ENCODE data around the gene OSBPL10. TPM values are rescaled to one million over a fixed set of nuclear protein-coding genes. Genes with fewer than 3 reads are reported as not detected.

Gene OSBPL10
- total and polyA plus RNA-seq, 5 experiments from 2014 or later, result 0.03 to 11.2 (median 0.08) TPM

- Mint-ChIP-seq H3K27me3 (no peaks in the 10 kb centered on the region), H3K36me3 (peaks cover 0 to 2% (median 2%) of the 10 kb centered on the region in 3 donors), H3K4me3 (no peak overlapping the region), H3K9me3 (peaks cover 0 to 5% (median 0%) of the 10 kb centered on the region in 9 donors), H3K4me1 (peaks cover 0 to 6% (median 0%) of the 10 kb centered on the region in 4 donors), H3K27ac (peak overlapping the region in 1 of 10 donors; percentile 49)
- ATAC-seq, result no peak
- no peak for DNase-seq
- POLR2A ChIA-PET, result no interaction called here
These were observed 139.5 kb downstream of the OSBPL10 start for GRCh38 chr3:31841515-31841914.

- peaks cover 0 to 4% (median 0%) of the 10 kb centered on the region in 4 donors for H3K4me1 Mint-ChIP-seq
- no peak for DNase-seq
- peaks cover 0 to 5% (median 0%) of the 10 kb centered on the region in 9 donors for H3K9me3 Mint-ChIP-seq
- POLR2A ChIA-PET, result no interaction called here
- no peak overlapping the region for H3K4me3 Mint-ChIP-seq
- H3K27ac Mint-ChIP-seq, result no peak overlapping the region
- peaks cover 0 to 2% (median 2%) of the 10 kb centered on the region in 3 donors for H3K36me3 Mint-ChIP-seq
- no peaks in the 10 kb centered on the region for H3K27me3 Mint-ChIP-seq
- ATAC-seq, result no peak
These were observed 140.8 kb downstream of the OSBPL10 start for GRCh38 chr3:31840252-31840651.

- H3K36me3 Mint-ChIP-seq, result peaks cover 0 to 2% (median 2%) of the 10 kb centered on the region in 3 donors
- H3K4me3 Mint-ChIP-seq, result no peak overlapping the region
- H3K9me3 Mint-ChIP-seq, result peaks cover 0 to 5% (median 0%) of the 10 kb centered on the region in 9 donors
These were observed 141.7 kb downstream of the OSBPL10 start for GRCh38 chr3:31839144-31839917.

GRCh38 chr3:31836131-31837075 is 144.7 kb downstream of the OSBPL10 start:
- H3K36me3 Mint-ChIP-seq, result peaks cover 0 to 2% (median 2%) of the 10 kb centered on the region in 3 donors
- POLR2A ChIA-PET, result no interaction called here
- ATAC-seq (no peak), DNase-seq (no peak)
- no peak overlapping the region for H3K4me3 Mint-ChIP-seq
- no peak overlapping the region for H3K27ac Mint-ChIP-seq
- H3K27me3 Mint-ChIP-seq, result no peaks in the 10 kb centered on the region
- peaks cover 0 to 5% (median 1%) of the 10 kb centered on the region in 4 donors for H3K4me1 Mint-ChIP-seq
- H3K9me3 Mint-ChIP-seq, result peaks cover 0 to 5% (median 0%) of the 10 kb centered on the region in 9 donors

More at GRCh38 chr3:31839144-31839917, 141.7 kb downstream of the OSBPL10 start:
- no peak overlapping the region for H3K27ac Mint-ChIP-seq
- H3K4me1 Mint-ChIP-seq, result peaks cover 0 to 4% (median 0%) of the 10 kb centered on the region in 4 donors
- DNase-seq (no peak), ATAC-seq (no peak)
- H3K27me3 Mint-ChIP-seq, result no peaks in the 10 kb centered on the region
- POLR2A ChIA-PET, result no interaction called here

GRCh38 chr3:31833391-31834190 is 147.5 kb downstream of the OSBPL10 start:
- Mint-ChIP-seq H3K27me3 (peaks cover 0 to 2% (median 0%) of the 10 kb centered on the region in 5 donors), H3K36me3 (peaks cover 0 to 2% (median 0%) of the 10 kb centered on the region in 3 donors), H3K4me3 (no peak overlapping the region), H3K4me1 (peaks cover 0 to 23% (median 9%) of the 10 kb centered on the region in 4 donors), H3K9me3 (no peaks in the 10 kb centered on the region), H3K27ac (no peak overlapping the region)
- ATAC-seq, result no peak
- POLR2A ChIA-PET, result no interaction called here
- no peak for DNase-seq

- no peak for ATAC-seq
- Mint-ChIP-seq H3K36me3 (peaks cover 0 to 2% (median 0%) of the 10 kb centered on the region in 3 donors), H3K27me3 (peaks cover 0 to 2% (median 0%) of the 10 kb centered on the region in 5 donors), H3K27ac (no peak overlapping the region), H3K4me1 (peaks cover 0 to 25% (median 9%) of the 10 kb centered on the region in 4 donors), H3K9me3 (no peaks in the 10 kb centered on the region), H3K4me3 (no peak overlapping the region)
- POLR2A ChIA-PET, result no interaction called here
- no peak for DNase-seq
These were observed 148.5 kb downstream of the OSBPL10 start for GRCh38 chr3:31832551-31832950.

GRCh38 chr3:31831591-31831990 is 149.5 kb downstream of the OSBPL10 start:
- DNase-seq (no peak), ATAC-seq (no peak)
- Mint-ChIP-seq H3K36me3 (peaks cover 0 to under 1% (median 0%) of the 10 kb centered on the region in 3 donors), H3K27ac (peak overlapping the region in 1 of 10 donors; percentile 14), H3K27me3 (peaks cover 0 to 5% (median 0%) of the 10 kb centered on the region in 5 donors), H3K4me1 (peaks cover 0 to 25% (median 8%) of the 10 kb centered on the region in 4 donors), H3K4me3 (no peak overlapping the region), H3K9me3 (no peaks in the 10 kb centered on the region)
- POLR2A ChIA-PET, result interaction anchor here (1.6 kb wide), 1 partner anchor 16 kb away, joined by 4 read pairs; no protein-coding TSS in a partner anchor

GRCh38 chr3:31829826-31830426 is 151.1 kb downstream of the OSBPL10 start:
- Mint-ChIP-seq H3K36me3 (no peaks in the 10 kb centered on the region), H3K27me3 (peaks cover 0 to 10% (median 0%) of the 10 kb centered on the region in 5 donors), H3K4me3 (peak overlapping the region in 3 of 10 donors; percentile 18 to 78 (median 19)), H3K27ac (peak overlapping the region in 5 of 10 donors; percentile 48 to 89 (median 50)), H3K9me3 (no peaks in the 10 kb centered on the region), H3K4me1 (peaks cover 0 to 25% (median 8%) of the 10 kb centered on the region in 4 donors)
- DNase-seq (no peak), ATAC-seq (no peak)
- POLR2A ChIA-PET, result interaction anchor here (1.6 kb wide), 1 partner anchor 14 kb away, joined by 4 read pairs; no protein-coding TSS in a partner anchor

- ATAC-seq (peak; percentile 57 to 88), DNase-seq (peak in 2 of 10 donors; percentile 27 to 35)
- H3K4me1 Mint-ChIP-seq, result peaks cover 0 to 25% (median 8%) of the 10 kb centered on the region in 4 donors
- POLR2A ChIA-PET, result no interaction called here
- peak overlapping the region in 5 of 10 donors; percentile 53 to 82 (median 71) for H3K4me3 Mint-ChIP-seq
- H3K27ac Mint-ChIP-seq, result peak overlapping the region in 7 of 10 donors; percentile 56 to 93 (median 89)
- no peaks in the 10 kb centered on the region for H3K36me3 Mint-ChIP-seq
- no peaks in the 10 kb centered on the region for H3K9me3 Mint-ChIP-seq
- peaks cover 0 to 10% (median 0%) of the 10 kb centered on the region in 5 donors for H3K27me3 Mint-ChIP-seq
These were observed 152.1 kb downstream of the OSBPL10 start for GRCh38 chr3:31829010-31829409.

- ATAC-seq, result no peak
- no peak overlapping the region for H3K4me3 Mint-ChIP-seq
- no peak for DNase-seq
- peak overlapping the region in 1 of 10 donors; percentile 28 for H3K27ac Mint-ChIP-seq
- peaks cover 0 to 10% (median 0%) of the 10 kb centered on the region in 5 donors for H3K27me3 Mint-ChIP-seq
- H3K36me3 Mint-ChIP-seq, result no peaks in the 10 kb centered on the region
- H3K9me3 Mint-ChIP-seq, result no peaks in the 10 kb centered on the region
- H3K4me1 Mint-ChIP-seq, result peaks cover 0 to 25% (median 8%) of the 10 kb centered on the region in 4 donors
- POLR2A ChIA-PET, result no interaction called here
These were observed 153.1 kb downstream of the OSBPL10 start for GRCh38 chr3:31828007-31828406.

- Mint-ChIP-seq H3K4me1 (peaks cover 0 to 6% (median 2%) of the 10 kb centered on the region in 4 donors), H3K4me3 (no peak overlapping the region), H3K36me3 (no peaks in the 10 kb centered on the region), H3K27me3 (peaks cover 0 to 10% (median 0%) of the 10 kb centered on the region in 5 donors), H3K9me3 (no peaks in the 10 kb centered on the region), H3K27ac (no peak overlapping the region)
- no peak for ATAC-seq
- POLR2A ChIA-PET, result no interaction called here
- DNase-seq, result no peak
These were observed 157.9 kb downstream of the OSBPL10 start for GRCh38 chr3:31823184-31823583.

Data from naive thymus-derived CD8-positive, alpha-beta T cell (primary cell).